C4-2B (cell line): ENCODE measurements around the gene LTBP2.

Experiments
- H3K27ac ChIP-seq: fragments of 450-650 bp; 2 replicates; pipeline ENCODE4 v1.5.1; 2017
- ZFX ChIP-seq: fragments of 450-650 bp; IDR thresholded peaks from 2 replicates; pipeline ENCODE4 v1.6.1; 2017
- TF ChIP-seq, protein P1 (sequence below): fragments of 450-650 bp; conservative IDR thresholded peaks from 2 replicates; pipeline ENCODE4 v1.5.1; 2017; ENCODE audit warnings: mild to moderate bottlenecking

LTBP2 gene

DNA sequence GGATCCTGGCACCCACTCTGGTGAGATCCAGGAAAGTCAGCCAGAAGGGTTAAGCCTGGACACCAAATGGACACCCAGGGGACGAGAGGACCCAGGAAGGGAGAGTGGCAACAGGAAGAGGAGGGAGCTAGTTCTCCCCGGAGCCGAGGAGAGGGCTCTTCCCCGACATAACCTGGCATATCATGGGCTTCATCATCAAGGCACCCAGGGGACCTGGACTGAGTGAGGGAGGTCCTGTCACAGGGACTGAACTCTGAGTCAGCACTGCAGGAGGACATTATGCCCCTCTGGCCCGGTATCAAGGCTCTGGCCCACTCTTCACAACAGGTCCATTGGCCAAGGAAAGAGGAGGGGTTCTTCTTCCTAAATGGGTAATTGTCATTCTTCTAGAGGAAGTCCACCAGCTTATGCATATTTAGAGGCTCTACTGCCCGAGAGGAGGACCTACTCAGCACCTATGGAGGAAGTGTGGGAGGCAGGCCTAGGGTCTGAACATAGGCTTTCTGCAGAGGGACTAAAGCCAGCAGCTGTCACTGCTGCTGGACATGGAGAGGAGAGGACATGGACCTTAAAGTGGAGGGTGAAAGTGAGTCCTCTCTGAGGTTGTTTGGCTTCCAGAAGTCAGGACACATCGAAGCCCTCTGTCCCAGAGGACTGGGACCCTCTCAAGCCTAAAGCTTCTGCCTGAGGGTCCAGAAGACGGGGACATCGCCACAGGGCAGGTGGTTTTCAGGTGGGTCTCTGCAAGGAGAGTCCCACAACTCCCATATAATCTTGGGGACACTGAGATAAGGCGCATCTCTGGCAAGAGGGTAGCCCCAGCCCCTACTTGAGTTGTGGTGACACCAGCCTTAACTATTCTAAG, 99.8 kb downstream of the LTBP2 start:
- TF ChIP-seq ZFX = no peak
- TF ChIP-seq, protein P1, sequence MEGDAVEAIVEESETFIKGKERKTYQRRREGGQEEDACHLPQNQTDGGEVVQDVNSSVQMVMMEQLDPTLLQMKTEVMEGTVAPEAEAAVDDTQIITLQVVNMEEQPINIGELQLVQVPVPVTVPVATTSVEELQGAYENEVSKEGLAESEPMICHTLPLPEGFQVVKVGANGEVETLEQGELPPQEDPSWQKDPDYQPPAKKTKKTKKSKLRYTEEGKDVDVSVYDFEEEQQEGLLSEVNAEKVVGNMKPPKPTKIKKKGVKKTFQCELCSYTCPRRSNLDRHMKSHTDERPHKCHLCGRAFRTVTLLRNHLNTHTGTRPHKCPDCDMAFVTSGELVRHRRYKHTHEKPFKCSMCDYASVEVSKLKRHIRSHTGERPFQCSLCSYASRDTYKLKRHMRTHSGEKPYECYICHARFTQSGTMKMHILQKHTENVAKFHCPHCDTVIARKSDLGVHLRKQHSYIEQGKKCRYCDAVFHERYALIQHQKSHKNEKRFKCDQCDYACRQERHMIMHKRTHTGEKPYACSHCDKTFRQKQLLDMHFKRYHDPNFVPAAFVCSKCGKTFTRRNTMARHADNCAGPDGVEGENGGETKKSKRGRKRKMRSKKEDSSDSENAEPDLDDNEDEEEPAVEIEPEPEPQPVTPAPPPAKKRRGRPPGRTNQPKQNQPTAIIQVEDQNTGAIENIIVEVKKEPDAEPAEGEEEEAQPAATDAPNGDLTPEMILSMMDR = no peak
- H3K27ac ChIP-seq = no peak overlapping the region

DNA sequence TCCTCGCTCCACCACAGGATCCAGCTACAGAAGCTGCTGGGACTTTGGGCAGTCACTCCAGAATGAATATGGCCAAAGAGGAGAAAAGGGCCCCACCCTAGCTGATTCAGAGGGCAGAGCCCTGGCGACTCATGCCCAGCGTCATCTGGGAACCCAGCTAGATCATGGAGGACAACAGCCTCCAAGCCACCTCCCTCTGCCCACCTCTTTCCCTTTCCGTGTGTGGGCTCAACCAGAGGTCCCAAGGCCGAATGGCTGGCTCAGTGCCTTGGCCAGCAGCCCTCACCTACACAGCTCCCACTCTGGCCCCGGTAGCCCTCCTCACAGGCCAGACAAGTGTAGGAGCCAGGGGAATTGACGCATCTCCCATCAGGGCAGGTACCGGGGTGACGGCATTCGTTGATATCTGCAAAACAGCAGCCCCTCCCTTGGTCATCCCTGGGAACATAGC, 101.1 kb downstream of the LTBP2 start:
- TF ChIP-seq, protein P1 = no peak
- no peak for TF ChIP-seq ZFX
- H3K27ac ChIP-seq = no peak overlapping the region

DNA sequence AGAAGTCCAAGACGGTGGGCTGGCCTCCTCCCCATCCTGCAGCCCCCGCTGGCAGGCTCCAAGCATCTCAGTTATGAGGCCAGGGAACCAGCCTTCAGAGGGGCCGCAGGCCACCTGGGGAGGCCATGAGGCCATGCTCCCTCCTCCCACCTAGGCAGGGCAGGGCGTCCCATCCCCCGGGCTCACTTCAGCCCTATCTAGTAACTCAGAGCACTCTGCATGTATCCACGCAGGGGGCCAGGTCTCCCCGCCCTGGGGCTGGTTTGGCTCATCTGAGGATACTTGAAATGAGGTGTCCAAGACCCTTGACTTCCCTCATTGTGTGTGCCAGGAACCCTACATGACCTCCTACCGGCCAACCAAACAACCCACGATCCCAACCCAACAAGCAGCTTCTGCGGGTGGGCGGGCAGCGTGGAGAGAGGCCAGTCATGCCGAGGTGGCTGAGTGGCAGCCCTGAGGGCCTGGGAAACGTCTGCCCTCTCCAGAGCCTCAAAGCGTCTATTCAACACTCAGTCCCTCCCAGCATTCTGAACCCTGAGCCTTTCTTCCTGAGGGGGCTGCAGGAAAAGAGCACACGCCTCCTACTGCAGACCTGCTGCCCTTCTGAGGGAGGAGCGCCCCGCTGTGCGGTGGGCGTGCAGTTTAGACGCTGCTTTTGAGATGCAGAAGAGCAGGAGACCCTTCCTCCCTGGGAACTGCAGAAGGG, 101.7 kb downstream of the LTBP2 start:
- TF ChIP-seq, protein P1 = no peak
- TF ChIP-seq ZFX = no peak
- no peak overlapping the region for H3K27ac ChIP-seq

DNA sequence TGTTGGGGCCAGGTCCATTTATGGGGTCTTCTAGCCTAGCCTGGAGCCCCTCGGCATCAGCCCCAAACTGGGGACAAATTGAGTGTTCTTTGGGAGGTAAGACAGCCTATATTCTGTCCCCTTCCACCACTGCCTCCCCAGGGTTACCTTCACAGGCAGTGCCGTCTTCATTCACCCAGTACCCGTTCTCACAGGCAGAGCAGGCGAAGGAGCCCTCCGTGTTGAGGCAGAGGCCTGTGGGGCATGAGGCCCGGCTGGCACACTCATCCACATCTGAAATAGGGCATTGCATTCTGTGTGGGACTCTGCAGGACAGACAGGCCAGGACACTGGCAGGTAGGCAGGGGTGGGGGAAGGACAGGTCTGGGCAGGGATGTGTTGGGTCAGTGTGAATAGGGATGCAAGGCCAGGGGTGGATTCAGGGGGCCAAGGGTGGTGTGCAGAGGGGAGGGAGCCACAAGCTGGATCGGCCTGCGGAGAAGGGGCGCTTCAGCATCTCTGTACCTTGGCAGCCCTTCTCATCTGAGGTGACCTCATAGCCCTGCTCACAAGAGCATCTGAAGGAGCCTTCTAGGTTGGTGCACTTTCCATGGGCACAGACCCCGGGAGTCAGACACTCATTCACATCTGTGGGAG, 102.3 kb downstream of the LTBP2 start:
- TF ChIP-seq ZFX = no peak
- TF ChIP-seq, protein P1 = no peak

GRCh38 chr14:74508844-74509428, 103.1 kb downstream of the LTBP2 start:
- no peak overlapping the region for H3K27ac ChIP-seq

More for the DNA sequence above, 102.3 kb downstream of the LTBP2 start:
- H3K27ac ChIP-seq = no peak overlapping the region

DNA sequence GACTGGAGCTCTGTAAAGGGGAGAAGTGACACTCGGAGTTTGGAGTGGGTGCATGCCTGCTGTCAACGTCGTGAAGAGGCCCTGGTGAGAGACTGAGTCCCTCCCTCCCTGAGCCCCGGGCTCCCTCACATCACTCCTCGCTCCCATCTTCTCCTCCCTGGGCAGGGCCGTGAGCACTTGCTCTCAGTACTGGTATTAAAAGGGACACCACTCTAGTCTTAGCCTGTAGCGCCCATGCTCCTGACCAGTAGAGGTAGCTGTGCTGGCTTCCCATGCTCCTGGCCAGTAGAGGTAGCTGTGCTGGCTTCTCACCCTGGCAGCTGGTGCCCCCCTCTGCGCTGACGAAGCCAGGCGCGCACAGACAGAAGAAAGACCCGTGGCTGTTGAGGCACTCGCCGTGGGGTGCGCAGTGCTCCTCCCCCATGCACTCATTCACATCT, 103.7 kb downstream of the LTBP2 start:
- TF ChIP-seq, protein P1 = no peak
- no peak for TF ChIP-seq ZFX
- no peak overlapping the region for H3K27ac ChIP-seq

More at GRCh38 chr14:74508844-74509428, 103.1 kb downstream of the LTBP2 start:
- TF ChIP-seq, protein P1 = no peak
- TF ChIP-seq ZFX = no peak
